Mammary epithelial cell (primary cell): ENCODE measurements around the gene CRYGC.

Source experiments
- EZH2 ChIP-seq: IDR thresholded peaks from 2 replicates; pipeline ENCODE4 v1.6.1; 2012; ENCODE audit warnings: low read length, inconsistent platforms, borderline replicate concordance
- TF ChIP-seq, protein P1 (sequence below), 2 donors: IDR thresholded peaks in 1 of 2; conservative IDR thresholded peaks in 1 of 2; 2 replicates each; pipeline ENCODE4 v1.5.1; 2011 to 2012; ENCODE audit warnings: inconsistent platforms in 2 of 2, low read length in 2 of 2, mild to moderate bottlenecking in 2 of 2, control low read depth in 1 of 2, low read depth in 1 of 2; ENCODE audit not compliant: insufficient read depth in 1 of 2; ENCODE audit errors: extremely low read depth in 1 of 2

- TF ChIP-seq, protein P1, sequence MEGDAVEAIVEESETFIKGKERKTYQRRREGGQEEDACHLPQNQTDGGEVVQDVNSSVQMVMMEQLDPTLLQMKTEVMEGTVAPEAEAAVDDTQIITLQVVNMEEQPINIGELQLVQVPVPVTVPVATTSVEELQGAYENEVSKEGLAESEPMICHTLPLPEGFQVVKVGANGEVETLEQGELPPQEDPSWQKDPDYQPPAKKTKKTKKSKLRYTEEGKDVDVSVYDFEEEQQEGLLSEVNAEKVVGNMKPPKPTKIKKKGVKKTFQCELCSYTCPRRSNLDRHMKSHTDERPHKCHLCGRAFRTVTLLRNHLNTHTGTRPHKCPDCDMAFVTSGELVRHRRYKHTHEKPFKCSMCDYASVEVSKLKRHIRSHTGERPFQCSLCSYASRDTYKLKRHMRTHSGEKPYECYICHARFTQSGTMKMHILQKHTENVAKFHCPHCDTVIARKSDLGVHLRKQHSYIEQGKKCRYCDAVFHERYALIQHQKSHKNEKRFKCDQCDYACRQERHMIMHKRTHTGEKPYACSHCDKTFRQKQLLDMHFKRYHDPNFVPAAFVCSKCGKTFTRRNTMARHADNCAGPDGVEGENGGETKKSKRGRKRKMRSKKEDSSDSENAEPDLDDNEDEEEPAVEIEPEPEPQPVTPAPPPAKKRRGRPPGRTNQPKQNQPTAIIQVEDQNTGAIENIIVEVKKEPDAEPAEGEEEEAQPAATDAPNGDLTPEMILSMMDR (conservative IDR thresholded peaks at IDR 0.05 in 1 of 2, IDR thresholded peaks at IDR 0.05 in 1 of 2; ENCODE audit: extremely low read depth in 1 of 2, insufficient read depth in 1 of 2, low read depth in 1 of 2, low read length in 2 of 2) = peak; percentile 91 to 93
- no peak for TF ChIP-seq EZH2
These were observed 45.6 kb upstream of the CRYGC start for GRCh38 chr2:208175069-208175839.
